ENCODE measurements around the gene DESI1.

- TF ChIP-seq CTCF (IDR thresholded peaks at IDR 0.05; ENCODE audit: poor library complexity, severe bottlenecking) (no peak), EZH2 (IDR thresholded peaks at IDR 0.05; ENCODE audit: borderline replicate concordance, insufficient read depth, low read length, poor library complexity, severe bottlenecking) (no peak), POLR2AphosphoS5 (IDR thresholded peaks at IDR 0.05) (no peak), SMC3 (conservative IDR thresholded peaks at IDR 0.05; ENCODE audit: poor library complexity) (no peak), EP300 (conservative IDR thresholded peaks at IDR 0.05; ENCODE audit: poor library complexity, severe bottlenecking) (no peak)
Measured at GRCh38 chr22:41562461-41562860, 58.4 kb downstream of the DESI1 start.

All from neural cell (in vitro differentiated cells).